ENCODE measurements around the gene CNKSR3. TPM values are rescaled to one million over a fixed set of nuclear protein-coding genes. Genes with fewer than 3 reads are reported as not detected.

CNKSR3 gene
- total RNA-seq, 6 experiments from 2014 or later, result 19.8 to 43.4 (median 26.9) TPM

DNA sequence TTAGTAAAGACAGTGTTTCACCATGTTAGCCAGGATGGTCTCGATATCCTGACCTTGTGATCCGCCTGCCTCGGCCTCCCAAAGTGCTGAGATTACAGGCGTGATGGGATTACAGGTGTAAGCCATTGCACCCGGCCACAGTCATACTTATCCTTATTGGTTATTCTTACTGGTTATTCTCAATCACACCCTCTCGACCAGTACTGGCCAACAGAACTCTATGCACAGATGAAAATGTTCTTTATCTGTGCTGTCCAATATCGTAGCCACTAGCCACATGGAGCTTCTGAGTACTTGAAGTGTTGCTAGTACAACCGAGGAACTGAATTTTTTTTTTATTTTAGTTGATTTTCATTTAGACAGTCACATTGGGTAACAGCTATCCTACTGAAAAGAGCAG lies 63.5 kb downstream of the CNKSR3 start:
- Histone ChIP-seq H3K27ac (no peak overlapping the region), H3K4me1 (peaks cover 0 to 35% (median 13%) of the 10 kb centered on the region in 4 donors), H3K9me3 (no peaks in the 10 kb centered on the region), H3K4me3 (no peak overlapping the region), H3K27me3 (no peaks in the 10 kb centered on the region), H3K36me3 (peaks cover 0 to 10% (median 0%) of the 10 kb centered on the region in 4 donors)
- TF ChIP-seq, protein P1, sequence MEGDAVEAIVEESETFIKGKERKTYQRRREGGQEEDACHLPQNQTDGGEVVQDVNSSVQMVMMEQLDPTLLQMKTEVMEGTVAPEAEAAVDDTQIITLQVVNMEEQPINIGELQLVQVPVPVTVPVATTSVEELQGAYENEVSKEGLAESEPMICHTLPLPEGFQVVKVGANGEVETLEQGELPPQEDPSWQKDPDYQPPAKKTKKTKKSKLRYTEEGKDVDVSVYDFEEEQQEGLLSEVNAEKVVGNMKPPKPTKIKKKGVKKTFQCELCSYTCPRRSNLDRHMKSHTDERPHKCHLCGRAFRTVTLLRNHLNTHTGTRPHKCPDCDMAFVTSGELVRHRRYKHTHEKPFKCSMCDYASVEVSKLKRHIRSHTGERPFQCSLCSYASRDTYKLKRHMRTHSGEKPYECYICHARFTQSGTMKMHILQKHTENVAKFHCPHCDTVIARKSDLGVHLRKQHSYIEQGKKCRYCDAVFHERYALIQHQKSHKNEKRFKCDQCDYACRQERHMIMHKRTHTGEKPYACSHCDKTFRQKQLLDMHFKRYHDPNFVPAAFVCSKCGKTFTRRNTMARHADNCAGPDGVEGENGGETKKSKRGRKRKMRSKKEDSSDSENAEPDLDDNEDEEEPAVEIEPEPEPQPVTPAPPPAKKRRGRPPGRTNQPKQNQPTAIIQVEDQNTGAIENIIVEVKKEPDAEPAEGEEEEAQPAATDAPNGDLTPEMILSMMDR (IDR thresholded peaks at IDR 0.05), result no peak
- TF ChIP-seq POLR2A (IDR thresholded peaks at IDR 0.05), result no peak
- WGBS (ENCODE audit: insufficient coverage, low coverage, low lambda C conversion rate, missing lambda C conversion rate), result 90% methylated on average over 7 of the region's 8 CpGs
- DNase-seq (no peak), ATAC-seq (no peak)
- intact Hi-C loops (cut with DNase I), result no loop called here

DNA sequence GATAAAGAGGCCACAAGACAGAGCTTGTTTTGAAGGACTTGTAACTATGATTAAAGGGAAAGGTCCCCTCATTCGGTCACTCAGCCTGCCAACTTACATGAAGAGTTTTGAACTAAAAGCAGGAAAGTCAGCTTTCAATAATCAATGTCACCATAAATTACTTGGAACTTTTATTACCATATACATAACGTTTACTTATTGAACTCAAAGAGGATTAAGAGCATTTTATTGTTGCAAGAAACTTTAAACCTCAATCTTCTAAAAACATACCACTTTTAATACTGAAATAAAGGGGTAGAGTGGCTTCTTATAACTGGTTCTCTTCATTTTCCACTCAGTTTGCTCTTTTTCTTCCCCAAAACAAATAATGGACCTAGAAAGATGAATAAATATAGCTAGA lies 65.1 kb downstream of the CNKSR3 start:
- no peaks in the 10 kb centered on the region for H3K27me3 ChIP-seq
- H3K27ac ChIP-seq, result no peak overlapping the region
- TF ChIP-seq, protein P1 (IDR thresholded peaks at IDR 0.05), result no peak
- TF ChIP-seq POLR2A (IDR thresholded peaks at IDR 0.05), result no peak
- peaks cover 0 to 10% (median 0%) of the 10 kb centered on the region in 4 donors for H3K36me3 ChIP-seq
- 18% methylated on average over 2 of the region's 2 CpGs for WGBS (ENCODE audit: insufficient coverage, low coverage, low lambda C conversion rate, missing lambda C conversion rate)
- intact Hi-C loops (cut with DNase I), result no loop called here
- no peak overlapping the region for H3K4me3 ChIP-seq
- ATAC-seq (no peak), DNase-seq (no peak)
- H3K4me1 ChIP-seq, result peaks cover 0 to 36% (median 14%) of the 10 kb centered on the region in 4 donors
- no peaks in the 10 kb centered on the region for H3K9me3 ChIP-seq

DNA sequence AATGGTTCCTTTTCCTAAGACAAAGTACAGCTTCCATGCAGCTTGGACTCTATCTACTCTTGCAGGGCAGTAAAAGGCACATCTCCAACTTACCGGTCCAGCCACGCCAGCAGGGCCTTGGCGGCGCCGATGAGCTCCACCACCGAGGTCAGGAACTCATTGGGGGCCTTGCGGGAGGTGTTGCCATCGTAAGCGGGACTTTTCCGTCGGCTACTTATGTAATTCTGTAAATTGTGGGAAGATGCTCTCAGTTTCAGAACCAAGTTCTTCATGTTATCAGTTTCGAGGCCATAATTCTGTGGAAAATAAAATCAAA lies 68.5 kb downstream of the CNKSR3 start:
- H3K9me3 ChIP-seq, result no peaks in the 10 kb centered on the region
- no peaks in the 10 kb centered on the region for H3K27me3 ChIP-seq
- no peaks in the 10 kb centered on the region for H3K36me3 ChIP-seq
- ATAC-seq (peak; percentile 58 to 72 (median 68)), DNase-seq (peak; percentile 62 to 70 (median 67))
- H3K27ac ChIP-seq, result peak overlapping the region; percentile 81 to 94 (median 93)
- H3K4me3 ChIP-seq, result peak overlapping the region in 2 of 3 donors; percentile 17 to 47
- peaks cover 0 to 46% (median 16%) of the 10 kb centered on the region in 4 donors for H3K4me1 ChIP-seq
- 10% methylated on average over 9 of the region's 12 CpGs for WGBS (ENCODE audit: insufficient coverage, low coverage, low lambda C conversion rate, missing lambda C conversion rate)
- no peak for TF ChIP-seq POLR2A (IDR thresholded peaks at IDR 0.05)
- TF ChIP-seq, protein P1 (IDR thresholded peaks at IDR 0.05), result no peak
- intact Hi-C loops (cut with DNase I), result no loop called here

DNA sequence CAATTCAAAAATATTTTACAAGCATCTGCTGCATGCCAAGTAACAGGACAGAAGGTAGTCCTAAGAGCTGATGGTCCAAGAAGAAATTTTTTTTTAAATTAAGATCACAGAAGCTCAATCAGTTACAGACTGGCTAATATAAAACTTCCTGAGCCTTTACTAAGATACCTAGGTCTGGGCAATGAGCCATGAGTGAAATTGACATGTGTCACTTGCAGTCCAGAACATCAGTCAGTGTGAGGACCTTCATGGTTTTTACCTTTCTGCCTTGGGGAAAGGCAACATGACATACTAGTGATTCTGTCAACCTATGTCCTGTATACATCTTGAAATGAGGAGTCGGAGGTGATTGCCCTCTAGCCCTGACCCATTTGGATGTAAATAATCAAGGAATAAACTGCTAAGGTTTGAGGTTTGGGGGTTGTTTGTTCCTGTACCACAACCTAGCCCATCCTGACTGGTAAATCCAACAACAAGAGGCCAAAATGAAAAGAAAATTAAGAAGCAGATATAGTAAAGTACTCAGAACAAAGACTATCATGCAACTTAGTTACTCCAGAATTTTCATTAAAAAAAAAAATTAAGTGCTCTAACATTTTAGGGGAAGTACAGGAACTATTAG lies 70.0 kb downstream of the CNKSR3 start:
- peaks cover 0 to 46% (median 14%) of the 10 kb centered on the region in 4 donors for H3K4me1 ChIP-seq
- DNase-seq, result no peak
- peak overlapping the region; percentile 6 to 47 (median 17) for H3K4me3 ChIP-seq
- H3K9me3 ChIP-seq, result no peaks in the 10 kb centered on the region
- intact Hi-C loops (cut with DNase I), result no loop called here
- no peaks in the 10 kb centered on the region for H3K27me3 ChIP-seq
- TF ChIP-seq POLR2A (IDR thresholded peaks at IDR 0.05), result no peak
- TF ChIP-seq, protein P1 (IDR thresholded peaks at IDR 0.05), result no peak
- WGBS (ENCODE audit: insufficient coverage, low coverage, low lambda C conversion rate, missing lambda C conversion rate), result 77% methylated on average over 1 of the region's 1 CpG
- H3K36me3 ChIP-seq, result no peaks in the 10 kb centered on the region
- peak overlapping the region; percentile 81 to 94 (median 93) for H3K27ac ChIP-seq
- ATAC-seq, result peak; percentile 37 to 56 (median 48)

Measured in right lobe of liver (tissue), 6 donors.